Measurements from ENCODE around the gene PARL.

Gene PARL

DNA sequence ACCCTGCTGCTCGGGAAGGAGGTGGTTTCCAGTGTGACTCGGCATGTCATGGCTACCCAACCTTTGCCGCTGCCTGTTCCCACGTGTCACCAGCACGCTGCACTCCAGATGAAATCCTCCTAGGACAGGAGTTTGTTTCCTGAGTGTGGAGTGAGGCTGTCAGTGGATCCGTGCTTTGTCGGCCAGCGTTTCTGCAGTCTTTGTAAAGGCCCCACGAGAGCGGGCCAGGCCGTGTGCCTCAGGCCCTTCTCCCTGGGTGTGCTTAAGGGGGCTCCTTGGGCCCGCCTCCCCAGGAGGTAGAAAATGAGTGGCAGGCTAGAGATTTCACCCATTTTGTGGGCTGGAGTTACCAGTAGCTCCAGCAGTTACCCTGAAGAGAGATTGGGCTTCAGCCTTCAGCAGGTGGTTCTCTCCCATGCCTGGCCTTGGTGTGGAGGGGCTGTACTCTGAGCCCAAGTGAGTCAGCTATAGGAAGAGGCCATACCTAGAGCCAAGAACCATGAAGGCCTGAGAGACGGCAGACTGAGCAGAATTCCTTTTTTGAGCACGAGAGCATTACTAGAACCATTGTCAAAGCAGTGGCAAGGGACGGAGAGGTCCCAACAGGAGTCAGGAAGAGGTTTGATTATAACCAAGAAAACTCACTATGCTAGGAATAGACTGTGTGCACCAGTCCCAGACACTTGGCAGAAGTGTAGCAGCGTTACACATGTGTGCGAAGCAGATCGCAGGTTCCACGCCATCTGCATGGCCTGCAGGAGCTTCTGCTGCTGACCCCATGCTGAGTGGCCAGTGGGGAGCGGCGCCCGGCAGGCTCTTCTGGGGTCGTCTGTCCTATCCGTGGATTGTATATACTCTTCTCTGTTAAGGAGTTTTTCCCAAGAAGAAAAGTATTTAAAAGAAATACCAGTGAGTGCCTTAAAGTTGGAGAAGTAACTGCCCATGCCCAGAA lies 73.8 kb downstream of the PARL start:
- H3K4me1 ChIP-seq: no peaks in the 10 kb centered on the region
- no peak overlapping the region for H3K4me3 ChIP-seq (ENCODE audit: low read depth, low read length)
- DNase-seq: no peak
- no peaks in the 10 kb centered on the region for H3K27me3 ChIP-seq
- peaks cover 68% of the 10 kb centered on the region for H3K36me3 ChIP-seq
- H3K9me3 ChIP-seq: no peaks in the 10 kb centered on the region
- TF ChIP-seq, protein P1, sequence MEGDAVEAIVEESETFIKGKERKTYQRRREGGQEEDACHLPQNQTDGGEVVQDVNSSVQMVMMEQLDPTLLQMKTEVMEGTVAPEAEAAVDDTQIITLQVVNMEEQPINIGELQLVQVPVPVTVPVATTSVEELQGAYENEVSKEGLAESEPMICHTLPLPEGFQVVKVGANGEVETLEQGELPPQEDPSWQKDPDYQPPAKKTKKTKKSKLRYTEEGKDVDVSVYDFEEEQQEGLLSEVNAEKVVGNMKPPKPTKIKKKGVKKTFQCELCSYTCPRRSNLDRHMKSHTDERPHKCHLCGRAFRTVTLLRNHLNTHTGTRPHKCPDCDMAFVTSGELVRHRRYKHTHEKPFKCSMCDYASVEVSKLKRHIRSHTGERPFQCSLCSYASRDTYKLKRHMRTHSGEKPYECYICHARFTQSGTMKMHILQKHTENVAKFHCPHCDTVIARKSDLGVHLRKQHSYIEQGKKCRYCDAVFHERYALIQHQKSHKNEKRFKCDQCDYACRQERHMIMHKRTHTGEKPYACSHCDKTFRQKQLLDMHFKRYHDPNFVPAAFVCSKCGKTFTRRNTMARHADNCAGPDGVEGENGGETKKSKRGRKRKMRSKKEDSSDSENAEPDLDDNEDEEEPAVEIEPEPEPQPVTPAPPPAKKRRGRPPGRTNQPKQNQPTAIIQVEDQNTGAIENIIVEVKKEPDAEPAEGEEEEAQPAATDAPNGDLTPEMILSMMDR (IDR thresholded peaks at IDR 0.05; ENCODE audit: low read depth, low read length): no peak

DNA sequence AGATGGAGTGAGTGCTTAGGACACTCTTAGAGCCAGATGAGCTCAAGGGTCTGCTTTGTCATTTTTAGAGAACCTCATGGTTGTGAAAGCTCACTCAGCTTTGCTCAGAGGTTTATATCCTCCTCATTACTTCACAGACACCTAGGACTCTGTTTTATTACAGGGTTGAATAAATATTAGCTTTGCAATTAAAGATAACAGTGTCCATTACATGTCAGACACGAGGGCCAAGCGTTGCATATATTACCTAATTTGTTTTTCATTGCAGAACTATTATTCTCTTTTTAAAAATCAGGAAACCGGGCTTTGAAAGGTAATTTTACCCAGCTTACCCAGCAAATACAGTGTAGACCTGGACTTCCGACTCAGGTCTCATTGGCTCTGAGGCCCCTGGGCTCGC lies 75.4 kb downstream of the PARL start:
- Histone ChIP-seq H3K4me3 (ENCODE audit: low read depth, low read length) (no peak overlapping the region), H3K9me3 (no peaks in the 10 kb centered on the region), H3K4me1 (no peaks in the 10 kb centered on the region), H3K36me3 (peaks cover 78% of the 10 kb centered on the region), H3K27me3 (no peaks in the 10 kb centered on the region)
- DNase-seq: no peak
- TF ChIP-seq, protein P1 (IDR thresholded peaks at IDR 0.05; ENCODE audit: low read depth, low read length): no peak

- Histone ChIP-seq H3K36me3 (peaks cover 85% of the 10 kb centered on the region), H3K9me3 (no peaks in the 10 kb centered on the region), H3K4me3 (ENCODE audit: low read depth, low read length) (no peak overlapping the region), H3K27me3 (no peaks in the 10 kb centered on the region), H3K4me1 (no peaks in the 10 kb centered on the region)
- TF ChIP-seq, protein P1 (IDR thresholded peaks at IDR 0.05; ENCODE audit: low read depth, low read length): no peak
- no peak for DNase-seq
Measured at GRCh38 chr3:183808355-183808754, 76.3 kb downstream of the PARL start.

GRCh38 chr3:183807881-183808280 lies 76.8 kb downstream of the PARL start:
- no peaks in the 10 kb centered on the region for H3K9me3 ChIP-seq
- TF ChIP-seq, protein P1 (IDR thresholded peaks at IDR 0.05; ENCODE audit: low read depth, low read length): no peak
- peaks cover 90% of the 10 kb centered on the region for H3K36me3 ChIP-seq
- H3K27me3 ChIP-seq: no peaks in the 10 kb centered on the region
- H3K4me1 ChIP-seq: no peaks in the 10 kb centered on the region
- DNase-seq: no peak
- no peak overlapping the region for H3K4me3 ChIP-seq (ENCODE audit: low read depth, low read length)

- Histone ChIP-seq H3K9me3 (no peaks in the 10 kb centered on the region), H3K4me3 (ENCODE audit: low read depth, low read length) (no peak overlapping the region), H3K27me3 (no peaks in the 10 kb centered on the region), H3K4me1 (no peaks in the 10 kb centered on the region), H3K36me3 (peaks cover 94% of the 10 kb centered on the region)
- TF ChIP-seq, protein P1 (IDR thresholded peaks at IDR 0.05; ENCODE audit: low read depth, low read length): no peak
- DNase-seq: no peak
Measured at GRCh38 chr3:183807209-183807728, 77.4 kb downstream of the PARL start.

GRCh38 chr3:183802989-183803388 lies 81.7 kb downstream of the PARL start:
- TF ChIP-seq, protein P1 (IDR thresholded peaks at IDR 0.05; ENCODE audit: low read depth, low read length): no peak
- Histone ChIP-seq H3K27me3 (no peaks in the 10 kb centered on the region), H3K36me3 (peaks cover 92% of the 10 kb centered on the region), H3K9me3 (no peaks in the 10 kb centered on the region), H3K4me1 (no peaks in the 10 kb centered on the region), H3K4me3 (ENCODE audit: low read depth, low read length) (no peak overlapping the region)
- no peak for DNase-seq
